WI38 (cell line): Measurements from ENCODE around the gene ERCC8.

Experiments used
- H3K4me3 ChIP-seq: 2 replicates; pipeline ENCODE4 v1.5.1; 2011; ENCODE audit warnings: low read depth, mild to moderate bottlenecking, control low read depth, low read length
- CTCF ChIP-seq: IDR thresholded peaks from 2 replicates; pipeline ENCODE4 v1.5.1; 2012; ENCODE audit warnings: low read depth, mild to moderate bottlenecking, control low read depth, low read length

Gene ERCC8

GRCh38 chr5:60826653-60827052 lies 118.2 kb downstream of the ERCC8 start:
- no peak overlapping the region for H3K4me3 ChIP-seq
- TF ChIP-seq CTCF = no peak
